ENCODE results near the gene ELP4.

GRCh38 chr11:31664129-31664528, 154.6 kb downstream of the ELP4 start:
- TF ChIP-seq GATA2 (IDR thresholded peaks at IDR 0.05; ENCODE audit: low read depth, low read length) = no peak
- no peak for TF ChIP-seq GATA3 (IDR thresholded peaks at IDR 0.05; ENCODE audit: low read depth, low read length)

Measured in SH-SY5Y (cell line).